Myocyte (in vitro differentiated cells): ENCODE data around the gene GALNT18. TPM values are rescaled to one million over a fixed set of nuclear protein-coding genes. Genes with fewer than 3 reads are reported as not detected.

Source experiments
- DNase-seq: peaks from one replicate; pipeline ENCODE4 v3.0.0-alpha.2; 2012; ENCODE audit warnings: low read depth
- total RNA-seq: library from RNA; depleted of rRNA; stranded (reverse); fragments of >200 nt; gene quantifications from 2 replicates; pipeline ENCODE4 v1.2.3, GENCODE V29; 2014

Gene GALNT18
- total RNA-seq, 1 donor from 2014 or later: 3.3 TPM

- DNase-seq: peak; percentile 37
Measured at GRCh38 chr11:11440144-11440543, 181.7 kb downstream of the GALNT18 start.

- DNase-seq: no peak
Measured at GRCh38 chr11:11439591-11439990, 182.2 kb downstream of the GALNT18 start.

- DNase-seq: no peak
Measured at GRCh38 chr11:11436715-11437313, 185.0 kb downstream of the GALNT18 start.

GRCh38 chr11:11435635-11436034, 186.2 kb downstream of the GALNT18 start:
- DNase-seq: no peak

- DNase-seq: no peak
Measured at GRCh38 chr11:11433960-11434359, 187.8 kb downstream of the GALNT18 start.

GRCh38 chr11:11432621-11433319, 189.0 kb downstream of the GALNT18 start:
- DNase-seq: peak; percentile 16

- no peak for DNase-seq
Measured at GRCh38 chr11:11430431-11430830, 191.4 kb downstream of the GALNT18 start.

GRCh38 chr11:11428714-11429113, 193.1 kb downstream of the GALNT18 start:
- no peak for DNase-seq

GRCh38 chr11:11427542-11427941, 194.3 kb downstream of the GALNT18 start:
- peak; percentile 94 for DNase-seq

- DNase-seq: no peak
Measured at GRCh38 chr11:11427140-11427539, 194.7 kb downstream of the GALNT18 start.

GRCh38 chr11:11426226-11426952, 195.4 kb downstream of the GALNT18 start:
- peak; percentile 79 for DNase-seq

GRCh38 chr11:11425806-11426205, 196.0 kb downstream of the GALNT18 start:
- DNase-seq: no peak

- peak; percentile 79 for DNase-seq
Measured at GRCh38 chr11:11424688-11425087, 197.1 kb downstream of the GALNT18 start.

GRCh38 chr11:11422411-11423128, 199.2 kb downstream of the GALNT18 start:
- DNase-seq: no peak

GRCh38 chr11:11421509-11421908, 200.3 kb downstream of the GALNT18 start:
- DNase-seq: no peak

GRCh38 chr11:11420899-11421285, 200.9 kb downstream of the GALNT18 start:
- DNase-seq: no peak

- DNase-seq: no peak
Measured at GRCh38 chr11:11420191-11420898, 201.5 kb downstream of the GALNT18 start.

GRCh38 chr11:11419747-11420146, 202.1 kb downstream of the GALNT18 start:
- no peak for DNase-seq

- peak; percentile 84 for DNase-seq
Measured at GRCh38 chr11:11416917-11417316, 204.9 kb downstream of the GALNT18 start.

- DNase-seq: peak; percentile 96
Measured at GRCh38 chr11:11416502-11416901, 205.3 kb downstream of the GALNT18 start.

GRCh38 chr11:11415901-11416300, 205.9 kb downstream of the GALNT18 start:
- peak; percentile 60 for DNase-seq
